Upper lobe of left lung (tissue), 6 donors: ENCODE results near the gene RNF182. TPM values are rescaled to one million over a fixed set of nuclear protein-coding genes. Genes with fewer than 3 reads are reported as not detected.
A peak's percentile ranks its signal among the peaks of the same experiment; 100 is the strongest.

Experiments
- ATAC-seq, 2 donors: fragments of 200-7000 bp; cut with Tn5 transposase; one replicate each; pipeline ENCODE4 v1.9.1; 2022; ENCODE audit warnings: mild to moderate bottlenecking in 2 of 2, moderate library complexity in 2 of 2; ENCODE audit not compliant: low FRiP score in 2 of 2
- DNase-seq, 2 donors: peaks; one replicate each; pipeline ENCODE4 v3.0.0-alpha.2; 2019 to 2020
- H3K27ac ChIP-seq, 4 donors: fragments of 200-600 bp; sonication (generic); one replicate each; pipeline ENCODE4 v1.5.1; 2016 to 2019
- H3K27me3 ChIP-seq, 4 donors: fragments of 200-600 bp; sonication (generic); one replicate each; pipeline ENCODE4 v1.5.1; 2017 to 2019
- H3K36me3 ChIP-seq, 4 donors: fragments of 200-600 bp; sonication (generic); one replicate each; pipeline ENCODE4 v1.5.1; 2016 to 2019
- H3K4me1 ChIP-seq, 4 donors: fragments of 200-600 bp; sonication (generic); one replicate each; pipeline ENCODE4 v1.5.1; 2018 to 2019
- H3K4me3 ChIP-seq, 4 donors: fragments of 200-600 bp; sonication (generic); one replicate each; pipeline ENCODE4 v1.5.1; 2017 to 2019; ENCODE audit warnings: mild to moderate bottlenecking in 2 of 4, moderate library complexity in 1 of 4
- H3K9me3 ChIP-seq, 4 donors: fragments of 200-600 bp; sonication (generic); one replicate each; pipeline ENCODE4 v1.5.1; 2018 to 2019
- CTCF ChIP-seq, 6 experiments: fragments of 450-650 bp in 4 of 6; fragments of 200-600 bp in 2 of 6; sonication (generic) in 2 of 6; IDR thresholded peaks; one replicate each; pipeline ENCODE4 v1.5.1; 2016 to 2019; ENCODE audit warnings: antibody characterized with exemption in 6 of 6
- EP300 ChIP-seq, 4 donors: sonication (generic); formaldehyde crosslinking; IDR thresholded peaks; one replicate each; pipeline ENCODE4 v1.5.1; 2017; ENCODE audit warnings: antibody characterized with exemption in 4 of 4, control low read depth in 2 of 4
- POLR2A ChIP-seq, 4 donors: fragments of 450-650 bp; IDR thresholded peaks; one replicate each; pipeline ENCODE4 v1.5.1; 2016 to 2017; ENCODE audit warnings: antibody characterized with exemption in 4 of 4, mild to moderate bottlenecking in 2 of 4
- POLR2AphosphoS5 ChIP-seq, 2 donors: sonication (generic); formaldehyde crosslinking; IDR thresholded peaks; one replicate each; pipeline ENCODE4 v1.5.1; 2017; ENCODE audit warnings: antibody characterized with exemption in 2 of 2
- WGBS, 2 donors: methylation state at CpG; one replicate each; pipeline ENCODE4 v1.1.5; 2017 to 2018; 5-methylcytosine and 5-hydroxymethylcytosine counted together
- total RNA-seq, 6 donors: library from RNA; depleted of rRNA in 4 of 6; stranded (reverse); fragments of >200 nt in 4 of 6; gene quantifications; one replicate each; pipeline versions ENCODE4 v1.1.0 to v1.2.1, GENCODE V29; 2016 to 2021
- donor health status: DM: no; HTN: no; CAD: no; lungs with moderate emphysema.
- donor health status: DM: no; HTN: yes; CAD: no; lungs with severe emphysema.

Gene RNF182
- total RNA-seq, 6 donors from 2014 or later, result 1.4 to 4.3 (median 2.5) TPM

DNA sequence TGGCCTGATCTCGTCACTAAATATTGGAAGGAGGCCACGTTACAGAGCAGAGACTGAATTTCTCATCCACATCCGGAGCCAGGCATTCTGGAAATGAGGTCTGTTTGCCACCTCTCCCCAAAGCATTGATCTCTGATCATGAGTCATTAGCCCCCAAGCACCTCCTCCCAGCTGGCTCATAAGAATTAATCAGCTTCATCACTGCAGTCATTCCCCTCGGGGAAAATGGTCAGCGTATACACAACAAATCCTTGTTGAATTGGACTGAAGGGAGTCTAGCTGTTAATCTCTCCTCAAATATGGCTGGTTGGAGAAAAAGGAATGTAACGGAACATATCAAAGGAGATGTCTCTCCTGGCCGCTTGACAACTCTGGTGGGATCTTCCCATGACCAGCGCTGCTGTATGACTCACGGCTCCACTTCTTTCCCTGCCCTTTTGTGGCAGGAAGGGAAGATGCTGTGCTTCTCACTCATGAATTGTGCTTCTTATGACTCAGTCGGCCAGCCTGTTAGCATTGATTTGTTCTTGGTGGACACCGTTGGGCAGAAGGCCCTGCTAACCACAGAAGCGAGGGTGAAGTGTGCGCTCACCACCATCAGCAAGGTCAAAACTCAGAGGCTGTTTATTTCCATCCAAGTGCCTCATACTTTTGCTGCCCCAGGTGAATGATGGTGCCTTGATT, 76.7 kb downstream of the RNF182 start:
- Histone ChIP-seq H3K4me1 (no peaks in the 10 kb centered on the region), H3K27me3 (no peaks in the 10 kb centered on the region), H3K4me3 (no peak overlapping the region), H3K27ac (no peak overlapping the region), H3K9me3 (no peaks in the 10 kb centered on the region), H3K36me3 (no peaks in the 10 kb centered on the region)
- ATAC-seq (peak in 1 of 2 donors; percentile 87), DNase-seq (no peak)
- 69 to 83% methylated on average over 12 to 13 of the region's 13 CpGs for WGBS, 2 donors
- TF ChIP-seq EP300 (IDR thresholded peaks at IDR 0.05), result no peak
- no peak for TF ChIP-seq CTCF (IDR thresholded peaks at IDR 0.05)
- TF ChIP-seq POLR2A (IDR thresholded peaks at IDR 0.05), result no peak
- no peak for TF ChIP-seq POLR2AphosphoS5 (IDR thresholded peaks at IDR 0.05)

DNA sequence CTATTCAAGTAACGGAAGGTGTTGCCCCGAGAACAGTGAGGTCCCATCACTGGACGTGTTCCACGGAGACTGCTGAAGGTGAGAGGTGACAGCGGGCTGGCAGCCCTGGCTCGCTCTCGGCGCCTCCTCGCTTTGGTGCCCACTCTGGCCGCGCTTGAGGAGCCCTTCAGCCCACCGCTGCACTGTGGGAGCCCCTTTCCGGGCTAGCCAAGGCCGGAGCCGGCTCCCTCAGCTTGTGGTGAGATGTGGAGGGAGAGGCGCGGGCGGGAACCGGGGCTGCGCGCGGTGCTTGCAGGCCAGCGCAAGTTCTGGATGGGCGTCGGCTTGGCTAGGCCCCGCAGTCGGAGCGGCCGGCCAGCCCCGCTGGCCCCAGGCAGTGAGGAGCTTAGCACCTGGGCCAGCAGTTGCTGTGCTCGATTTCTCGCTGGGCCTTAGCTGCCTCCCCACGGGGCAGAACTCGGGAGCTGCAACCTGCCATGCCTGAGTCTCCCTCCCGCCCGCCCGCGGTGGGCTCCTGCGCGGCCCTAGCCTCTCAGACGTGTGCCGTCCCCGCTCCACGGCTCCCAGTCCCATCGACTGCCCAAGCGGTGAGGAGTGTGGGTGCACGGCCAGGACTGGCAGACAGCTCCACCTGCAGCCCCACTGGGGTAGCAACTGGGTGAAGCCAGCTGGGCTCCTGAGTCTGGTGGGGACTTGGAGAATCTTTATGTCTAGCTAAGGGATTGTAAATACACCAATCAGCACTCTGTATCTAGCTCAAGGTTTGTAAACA, 77.6 kb downstream of the RNF182 start:
- Histone ChIP-seq H3K27ac (no peak overlapping the region), H3K36me3 (no peaks in the 10 kb centered on the region), H3K27me3 (no peaks in the 10 kb centered on the region), H3K4me3 (no peak overlapping the region), H3K9me3 (no peaks in the 10 kb centered on the region), H3K4me1 (no peaks in the 10 kb centered on the region)
- peak in 1 of 2 donors; percentile 78 for DNase-seq
- no peak for ATAC-seq
- 93% methylated on average over 22 to 40 of the region's 47 CpGs for WGBS, 2 donors
- TF ChIP-seq POLR2AphosphoS5 (IDR thresholded peaks at IDR 0.05), result no peak
- no peak for TF ChIP-seq POLR2A (IDR thresholded peaks at IDR 0.05)
- no peak for TF ChIP-seq EP300 (IDR thresholded peaks at IDR 0.05)
- no peak for TF ChIP-seq CTCF (IDR thresholded peaks at IDR 0.05)

GRCh38 chr6:14004258-14004657, 79.5 kb downstream of the RNF182 start:
- Histone ChIP-seq H3K4me1 (no peaks in the 10 kb centered on the region), H3K27me3 (no peaks in the 10 kb centered on the region), H3K36me3 (no peaks in the 10 kb centered on the region), H3K9me3 (no peaks in the 10 kb centered on the region), H3K4me3 (no peak overlapping the region), H3K27ac (no peak overlapping the region)
- ATAC-seq, result no peak
- no peak for DNase-seq
- 85 to 88% methylated on average over 9 of the region's 9 CpGs for WGBS, 2 donors
- TF ChIP-seq EP300 (IDR thresholded peaks at IDR 0.05) (no peak), POLR2A (IDR thresholded peaks at IDR 0.05) (no peak), CTCF (IDR thresholded peaks at IDR 0.05) (no peak), POLR2AphosphoS5 (IDR thresholded peaks at IDR 0.05) (no peak)

DNA sequence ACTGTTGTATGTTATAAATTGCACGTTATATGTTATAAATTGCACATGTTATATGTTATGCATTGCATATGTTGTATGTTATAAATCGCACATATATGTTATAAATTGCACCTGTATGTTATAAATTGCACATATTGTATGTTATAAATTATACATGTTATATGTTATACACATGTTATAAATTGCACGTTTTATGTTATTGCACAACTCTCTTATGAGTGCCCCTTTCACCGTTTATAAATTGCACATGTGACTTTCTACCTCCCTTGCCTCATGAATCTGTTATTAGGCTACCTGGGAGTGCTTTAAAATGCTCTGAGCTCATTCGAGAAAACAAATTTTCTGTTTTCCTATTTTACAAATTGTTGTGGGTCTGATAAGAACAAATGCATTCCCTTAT, 84.1 kb downstream of the RNF182 start:
- H3K9me3 ChIP-seq, result no peaks in the 10 kb centered on the region
- no peaks in the 10 kb centered on the region for H3K4me1 ChIP-seq
- no peaks in the 10 kb centered on the region for H3K27me3 ChIP-seq
- no peak overlapping the region for H3K27ac ChIP-seq
- ATAC-seq (no peak), DNase-seq (no peak)
- no peak for TF ChIP-seq EP300 (IDR thresholded peaks at IDR 0.05)
- TF ChIP-seq POLR2AphosphoS5 (IDR thresholded peaks at IDR 0.05), result no peak
- no peak for TF ChIP-seq POLR2A (IDR thresholded peaks at IDR 0.05)
- TF ChIP-seq CTCF (IDR thresholded peaks at IDR 0.05), result no peak
- no peaks in the 10 kb centered on the region for H3K36me3 ChIP-seq
- no peak overlapping the region for H3K4me3 ChIP-seq
- 86 to 90% methylated on average over 5 of the region's 5 CpGs for WGBS, 2 donors
